NCI-H1436 treated with DMSO at 0.1 percent for 48 hours (cell line): ENCODE measurements around the gene FZD8.

ENCODE experiments used
- DNase-seq: peaks from one replicate; lab custom pipeline; 2025; lab: John Stamatoyannopoulos, UW

FZD8 gene

GRCh38 chr10:35606430-35606829, 35.7 kb downstream of the FZD8 start:
- DNase-seq: no peak

DNA sequence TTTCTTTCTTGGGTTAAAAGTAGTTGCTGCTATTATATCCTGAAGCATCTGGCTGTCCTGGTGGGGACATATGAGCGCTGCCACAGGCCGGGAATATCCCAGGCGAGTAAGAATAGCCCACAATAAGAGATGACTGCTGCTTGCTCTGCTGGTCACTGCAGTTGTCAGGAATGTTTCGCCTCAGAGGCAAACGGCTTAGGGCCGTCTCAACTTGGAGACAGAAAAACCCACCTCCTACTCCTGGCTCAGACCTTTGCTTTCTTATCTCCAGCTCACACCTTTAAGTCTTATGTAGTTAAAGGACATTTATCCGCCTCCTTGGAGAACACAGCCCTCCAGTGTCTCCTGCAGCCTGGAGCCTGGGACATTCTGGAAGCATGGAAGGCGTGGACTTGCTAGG, 36.9 kb downstream of the FZD8 start, which contains the start of gene GJD4:
Gene GJD4, plus strand, starts transcription at position 151 of the 400 bp plus-strand sequence. Its CDS starts 227 bp downstream, at position 378.
- no peak for DNase-seq

GRCh38 chr10:35600193-35600592, 41.9 kb downstream of the FZD8 start:
- no peak for DNase-seq

DNA sequence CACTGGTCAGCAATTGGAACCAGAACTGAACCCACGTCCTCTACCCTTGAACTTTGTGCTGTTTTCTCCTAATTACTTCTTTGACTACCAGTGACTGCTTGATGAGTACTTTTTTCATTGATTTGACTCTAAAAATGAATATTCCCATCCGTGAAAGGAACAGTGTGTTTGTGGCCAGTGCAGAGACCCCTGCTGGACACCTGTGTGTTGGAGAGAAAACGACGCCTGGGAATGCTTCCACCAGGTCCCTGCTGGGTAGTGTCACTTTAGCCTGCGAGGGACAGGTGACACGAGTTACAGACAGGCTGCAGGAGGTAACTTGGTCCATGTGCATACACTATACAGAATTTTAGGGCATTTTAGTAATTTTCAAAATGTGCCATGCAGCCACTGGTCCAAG, 43.7 kb downstream of the FZD8 start:
- DNase-seq: no peak

GRCh38 chr10:35595106-35595505, 47.0 kb downstream of the FZD8 start:
- no peak for DNase-seq

DNA sequence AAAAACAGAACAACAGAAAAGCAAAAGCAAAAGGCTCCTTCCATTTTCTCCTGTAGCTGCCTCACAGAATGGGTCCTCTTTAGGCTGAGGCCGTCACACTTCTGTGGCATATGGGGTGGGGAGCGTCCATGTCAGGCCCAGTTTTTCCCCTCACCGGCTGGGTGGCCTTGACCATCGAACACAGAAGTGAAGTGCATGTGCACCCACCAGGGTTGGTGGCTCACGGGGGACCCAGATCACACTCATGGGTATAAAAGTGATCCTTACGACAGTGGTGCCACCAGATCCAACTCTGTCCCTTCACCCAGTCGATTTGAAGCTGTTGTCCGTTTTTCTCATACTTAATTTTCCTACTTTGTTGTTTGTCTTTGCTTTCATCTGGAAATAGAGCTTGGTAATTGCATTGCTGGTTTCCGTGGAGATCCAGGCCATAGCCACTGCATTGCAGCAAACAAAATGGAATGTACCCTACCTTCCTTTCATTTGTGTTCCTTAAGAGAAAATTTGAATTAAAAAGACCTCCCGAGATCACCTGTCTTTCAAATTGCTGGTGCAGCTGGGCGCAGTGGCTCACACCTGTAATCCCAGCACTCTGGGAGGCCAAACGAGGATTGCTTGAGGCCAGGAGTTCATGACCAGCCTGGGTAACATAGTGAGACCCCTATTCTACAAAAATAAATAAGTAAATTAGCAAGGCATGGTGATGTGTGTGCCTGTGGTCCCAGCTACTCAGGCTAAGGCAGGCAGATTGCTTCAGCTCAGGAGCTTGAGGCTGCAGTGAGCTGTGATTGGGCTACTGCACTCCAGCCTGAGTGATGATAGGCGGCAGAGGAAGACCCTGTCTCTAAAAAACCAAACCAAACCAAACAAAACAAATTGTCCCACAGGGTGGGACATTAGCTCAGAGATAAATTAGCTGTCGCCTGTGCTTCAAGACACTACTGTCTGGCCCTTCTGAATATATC, 47.7 kb downstream of the FZD8 start:
- DNase-seq: no peak

- no peak for DNase-seq
Measured at GRCh38 chr10:35592441-35592840, 49.7 kb downstream of the FZD8 start.

- no peak for DNase-seq
Measured at GRCh38 chr10:35588836-35589235, 53.3 kb downstream of the FZD8 start.
